Measurements from ENCODE around the gene CEND1. TPM values are rescaled to one million over a fixed set of nuclear protein-coding genes. Genes with fewer than 3 reads are reported as not detected.

The CEND1 gene
- total and polyA plus RNA-seq, 2 of the 13 experiments (the other 11 are each of a cell fraction or from before 2014, with no cell fraction given): not detected

DNA sequence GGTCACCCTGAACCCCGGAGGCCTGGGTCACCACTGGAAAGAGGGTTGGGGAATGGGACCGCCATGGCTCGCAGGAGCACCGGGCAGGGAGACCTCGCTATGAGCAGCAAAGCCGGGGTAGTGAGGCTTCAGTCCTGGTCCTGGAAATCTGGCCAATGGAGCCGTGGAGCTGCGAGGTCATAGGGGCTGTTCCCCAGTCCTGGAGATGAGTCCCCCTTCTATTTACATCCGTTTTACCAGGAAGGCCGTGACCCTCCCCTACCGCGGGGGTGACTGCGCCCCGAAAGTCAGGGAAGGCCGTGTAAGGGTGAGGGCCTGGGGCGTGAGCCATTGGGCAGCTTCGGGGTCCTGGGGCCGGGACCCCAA, 14.7 kb upstream of the CEND1 start:
- POLR2A ChIA-PET: interaction anchor here (1.5 to 4.6 kb wide), 5 partner anchors 8 to 34 kb away, joined by 6 to 56 read pairs (median 7); partner anchors contain the start of gene PNPLA2
- TF ChIP-seq TARDBP (CRISPR knock-in tag; IDR thresholded peaks at IDR 0.05) (0 out of 2 replicates have a peak, but pooled peaks have one; percentile 5), NRL (CRISPR knock-in tag; IDR thresholded peaks at IDR 0.05; ENCODE audit: borderline replicate concordance) (peak; percentile 45; the same call in 1 of the 2 replicates), KLF6 (CRISPR knock-in tag; IDR thresholded peaks at IDR 0.05) (no peak), ZNF383 (CRISPR knock-in tag; IDR thresholded peaks at IDR 0.05; ENCODE audit: borderline replicate concordance) (no peak), ELF1 (CRISPR knock-in tag; IDR thresholded peaks at IDR 0.05) (no peak), ZZZ3 (CRISPR knock-in tag; IDR thresholded peaks at IDR 0.05; ENCODE audit: borderline replicate concordance) (no peak), KDM3A (CRISPR knock-in tag; IDR thresholded peaks at IDR 0.05; ENCODE audit: low read depth) (peak; percentile 9; the same call in 1 of the 2 replicates), ZNF317 (CRISPR knock-in tag; IDR thresholded peaks at IDR 0.05) (0 out of 2 replicates have a peak, but pooled peaks have one; percentile 34), MTF1 (CRISPR knock-in tag; IDR thresholded peaks at IDR 0.05) (no peak)
- TF ChIP-seq, protein P1, sequence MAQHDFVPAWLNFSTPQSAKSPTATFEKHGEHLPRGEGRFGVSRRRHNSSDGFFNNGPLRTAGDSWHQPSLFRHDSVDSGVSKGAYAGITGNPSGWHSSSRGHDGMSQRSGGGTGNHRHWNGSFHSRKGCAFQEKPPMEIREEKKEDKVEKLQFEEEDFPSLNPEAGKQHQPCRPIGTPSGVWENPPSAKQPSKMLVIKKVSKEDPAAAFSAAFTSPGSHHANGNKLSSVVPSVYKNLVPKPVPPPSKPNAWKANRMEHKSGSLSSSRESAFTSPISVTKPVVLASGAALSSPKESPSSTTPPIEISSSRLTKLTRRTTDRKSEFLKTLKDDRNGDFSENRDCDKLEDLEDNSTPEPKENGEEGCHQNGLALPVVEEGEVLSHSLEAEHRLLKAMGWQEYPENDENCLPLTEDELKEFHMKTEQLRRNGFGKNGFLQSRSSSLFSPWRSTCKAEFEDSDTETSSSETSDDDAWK (CRISPR knock-in tag; IDR thresholded peaks at IDR 0.05): no peak
- TF ChIP-seq, protein P2, sequence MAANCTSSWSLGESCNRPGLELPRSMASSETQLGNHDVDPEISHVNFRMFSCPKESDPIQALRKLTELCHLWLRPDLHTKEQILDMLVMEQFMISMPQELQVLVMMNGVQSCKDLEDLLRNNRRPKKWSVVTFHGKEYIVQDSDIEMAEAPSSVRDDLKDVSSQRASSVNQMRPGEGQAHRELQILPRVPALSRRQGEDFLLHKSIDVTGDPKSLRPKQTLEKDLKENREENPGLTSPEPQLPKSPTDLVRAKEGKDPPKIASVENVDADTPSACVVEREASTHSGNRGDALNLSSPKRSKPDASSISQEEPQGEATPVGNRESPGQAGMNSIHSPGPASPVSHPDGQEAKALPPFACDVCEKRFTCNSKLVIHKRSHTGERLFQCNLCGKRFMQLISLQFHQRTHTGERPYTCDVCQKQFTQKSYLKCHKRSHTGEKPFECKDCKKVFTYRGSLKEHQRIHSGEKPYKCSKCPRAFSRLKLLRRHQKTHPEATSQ (CRISPR knock-in tag; IDR thresholded peaks at IDR 0.05; ENCODE audit: borderline replicate concordance): 0 out of 2 replicates have a peak, but pooled peaks have one; percentile 2
- TF ChIP-seq, protein P3, sequence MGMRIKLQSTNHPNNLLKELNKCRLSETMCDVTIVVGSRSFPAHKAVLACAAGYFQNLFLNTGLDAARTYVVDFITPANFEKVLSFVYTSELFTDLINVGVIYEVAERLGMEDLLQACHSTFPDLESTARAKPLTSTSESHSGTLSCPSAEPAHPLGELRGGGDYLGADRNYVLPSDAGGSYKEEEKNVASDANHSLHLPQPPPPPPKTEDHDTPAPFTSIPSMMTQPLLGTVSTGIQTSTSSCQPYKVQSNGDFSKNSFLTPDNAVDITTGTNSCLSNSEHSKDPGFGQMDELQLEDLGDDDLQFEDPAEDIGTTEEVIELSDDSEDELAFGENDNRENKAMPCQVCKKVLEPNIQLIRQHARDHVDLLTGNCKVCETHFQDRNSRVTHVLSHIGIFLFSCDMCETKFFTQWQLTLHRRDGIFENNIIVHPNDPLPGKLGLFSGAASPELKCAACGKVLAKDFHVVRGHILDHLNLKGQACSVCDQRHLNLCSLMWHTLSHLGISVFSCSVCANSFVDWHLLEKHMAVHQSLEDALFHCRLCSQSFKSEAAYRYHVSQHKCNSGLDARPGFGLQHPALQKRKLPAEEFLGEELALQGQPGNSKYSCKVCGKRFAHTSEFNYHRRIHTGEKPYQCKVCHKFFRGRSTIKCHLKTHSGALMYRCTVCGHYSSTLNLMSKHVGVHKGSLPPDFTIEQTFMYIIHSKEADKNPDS (CRISPR knock-in tag; IDR thresholded peaks at IDR 0.05): 0 out of 2 replicates have a peak, but pooled peaks have one; percentile 50
- TF ChIP-seq, protein P4, sequence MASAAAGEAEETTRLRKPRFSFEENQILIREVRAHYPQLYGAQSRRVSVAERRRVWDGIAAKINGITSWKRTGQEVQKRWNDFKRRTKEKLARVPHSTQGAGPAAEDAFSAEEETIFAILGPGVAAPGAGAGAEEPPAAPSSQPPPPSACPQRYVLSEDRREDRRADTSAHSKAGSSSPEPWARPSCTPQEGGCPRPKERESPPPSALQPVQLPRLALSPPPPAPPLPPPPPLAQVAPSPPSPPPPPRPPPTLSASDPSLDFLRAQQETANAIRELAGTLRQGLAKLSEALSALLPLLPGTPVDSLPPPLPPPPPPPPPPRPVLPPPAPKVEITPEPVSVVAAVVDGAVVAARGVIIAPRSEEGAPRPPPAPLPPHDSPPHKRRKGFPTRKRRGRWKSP (CRISPR knock-in tag; IDR thresholded peaks at IDR 0.05): 0 out of 2 replicates have a peak, but pooled peaks have one; percentile 53
- TF ChIP-seq, protein P5, sequence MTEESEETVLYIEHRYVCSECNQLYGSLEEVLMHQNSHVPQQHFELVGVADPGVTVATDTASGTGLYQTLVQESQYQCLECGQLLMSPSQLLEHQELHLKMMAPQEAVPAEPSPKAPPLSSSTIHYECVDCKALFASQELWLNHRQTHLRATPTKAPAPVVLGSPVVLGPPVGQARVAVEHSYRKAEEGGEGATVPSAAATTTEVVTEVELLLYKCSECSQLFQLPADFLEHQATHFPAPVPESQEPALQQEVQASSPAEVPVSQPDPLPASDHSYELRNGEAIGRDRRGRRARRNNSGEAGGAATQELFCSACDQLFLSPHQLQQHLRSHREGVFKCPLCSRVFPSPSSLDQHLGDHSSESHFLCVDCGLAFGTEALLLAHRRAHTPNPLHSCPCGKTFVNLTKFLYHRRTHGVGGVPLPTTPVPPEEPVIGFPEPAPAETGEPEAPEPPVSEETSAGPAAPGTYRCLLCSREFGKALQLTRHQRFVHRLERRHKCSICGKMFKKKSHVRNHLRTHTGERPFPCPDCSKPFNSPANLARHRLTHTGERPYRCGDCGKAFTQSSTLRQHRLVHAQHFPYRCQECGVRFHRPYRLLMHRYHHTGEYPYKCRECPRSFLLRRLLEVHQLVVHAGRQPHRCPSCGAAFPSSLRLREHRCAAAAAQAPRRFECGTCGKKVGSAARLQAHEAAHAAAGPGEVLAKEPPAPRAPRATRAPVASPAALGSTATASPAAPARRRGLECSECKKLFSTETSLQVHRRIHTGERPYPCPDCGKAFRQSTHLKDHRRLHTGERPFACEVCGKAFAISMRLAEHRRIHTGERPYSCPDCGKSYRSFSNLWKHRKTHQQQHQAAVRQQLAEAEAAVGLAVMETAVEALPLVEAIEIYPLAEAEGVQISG (CRISPR knock-in tag; IDR thresholded peaks at IDR 0.05): no peak
- TF ChIP-seq, protein P6, sequence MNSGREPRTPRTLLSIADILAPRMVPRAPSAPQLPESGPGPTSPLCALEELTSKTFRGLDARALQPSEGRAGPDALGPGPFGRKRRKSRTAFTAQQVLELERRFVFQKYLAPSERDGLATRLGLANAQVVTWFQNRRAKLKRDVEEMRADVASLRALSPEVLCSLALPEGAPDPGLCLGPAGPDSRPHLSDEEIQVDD (CRISPR knock-in tag; IDR thresholded peaks at IDR 0.05; ENCODE audit: borderline replicate concordance): 0 out of 2 replicates have a peak, but pooled peaks have one; percentile 9

More for the DNA sequence above, 14.7 kb upstream of the CEND1 start:
- intact Hi-C loops (cut with micrococcal nuclease; ENCODE audit: unreplicated experiment) (no loop called here), in situ Hi-C loops (cut with HindIII; ENCODE audit: extremely low pct_ligation_motif_present, low pct_unique_long_range_greater_than_20kb) (no loop called here)
- BruUV-seq (replicated peaks): no TSS peak
- WGBS (ENCODE audit: low lambda C conversion rate): 3% methylated on average over 6 of the region's 18 CpGs
- Histone ChIP-seq H3K4me1 (ENCODE audit: insufficient read depth, low read length) (peaks cover 36% of the 10 kb centered on the region), H3K9me3 (ENCODE audit: low read length) (no peaks in the 10 kb centered on the region), H2AFZ (ENCODE audit: low read length) (no peak overlapping the region), H3K79me2 (ENCODE audit: insufficient read depth, low read length) (peaks cover 25% of the 10 kb centered on the region), H4K20me1 (ENCODE audit: insufficient read depth, low read length) (no peaks in the 10 kb centered on the region), H3K4me2 (ENCODE audit: low read depth, low read length) (peak overlapping the region; percentile 94), H3K27ac (ENCODE audit: extremely low read length, insufficient read depth, low read length) (peak overlapping the region; percentile 19), H3K27me3 (ENCODE audit: control insufficient read depth in 1 of 2, insufficient read depth in 2 of 2, low read length in 2 of 2) (no peaks in the 10 kb centered on the region; a peak in 1 of 5 replicates), H3K4me3 (replicated peaks in 1 of 3; ENCODE audit: insufficient read depth in 1 of 3, low read depth in 2 of 3, low read length in 3 of 3) (peak overlapping the region; percentile 60 to 82 (median 80)), H3K9ac (ENCODE audit: insufficient read depth, low read depth, low read length) (peak overlapping the region; percentile 79), H3K36me3 (replicated peaks in 1 of 2; ENCODE audit: control insufficient read depth in 1 of 2, insufficient read depth in 2 of 2, low read length in 2 of 2) (peaks cover 7 to 8% of the 10 kb centered on the region in 2 experiments; a peak in 3 of 5 replicates)
- FAIRE-seq (no peak), ATAC-seq (no peak; the same call in 1 of the 3 replicates), DNase-seq (ENCODE audit: low spot score) (no peak)
- CTCF ChIA-PET (ENCODE audit: low intra/inter-chr PET ratio, low total read pairs): no interaction called here

Measured in HepG2 (cell line).